IMR-90 (cell line): ENCODE results near the gene LATS1. TPM values are rescaled to one million over a fixed set of nuclear protein-coding genes. Genes with fewer than 3 reads are reported as not detected.

Experiments used
- ATAC-seq: fragments of 200-7000 bp; cut with Tn5 transposase; 2 replicates; pipeline ENCODE4 v1.9.1; 2020; ENCODE audit warnings: low read depth, mild to moderate bottlenecking, moderate library complexity
- BruUV-seq: library from RNA; stranded (reverse); fragments of 400-500 nt; replicated peaks from 2 replicates; lab custom pipeline; 2021; lab: Mats Ljungman, UMichigan
- CTCF ChIA-PET: fragments of 300-600 bp; formaldehyde crosslinking; extraction: SDS; loops from one replicate; lab custom pipeline; 2021; ENCODE audit warnings: antibody characterized with exemption; lab: Yijun Ruan, JAX
- POLR2A ChIA-PET: fragments of 300-600 bp; sonication (Branson Sonifier 250); formaldehyde crosslinking; loops from one replicate; lab custom pipeline; 2022; ENCODE audit warnings: antibody characterized with exemption; ENCODE audit not compliant: unreplicated experiment; lab: Charles Lee
- DNase-seq: peaks from one replicate; pipeline ENCODE4 v3.0.0; 2013
- H2AFZ ChIP-seq: replicated peaks from 2 replicates; pipeline ENCODE3; 2013; ENCODE audit warnings: low read length, mild to moderate bottlenecking; ENCODE audit not compliant: poor library complexity
- H2AK5ac ChIP-seq: 2 replicates; pipeline ENCODE4 v1.6.1; 2013; ENCODE audit warnings: low read depth, low read length, inconsistent platforms
- H2AK9ac ChIP-seq: replicated peaks from 2 replicates; pipeline ENCODE3; 2013; ENCODE audit warnings: mild to moderate bottlenecking, low read depth, low read length, moderate library complexity; ENCODE audit not compliant: poor library complexity
- H2BK120ac ChIP-seq: 2 replicates; pipeline ENCODE4 v1.6.1; 2013; ENCODE audit warnings: low read depth, low read length, inconsistent platforms
- H2BK15ac ChIP-seq: 3 replicates; pipeline ENCODE4 v1.6.1; 2013; ENCODE audit warnings: low read depth, low read length, inconsistent platforms
- H2BK20ac ChIP-seq: 2 replicates; pipeline ENCODE4 v1.6.1; 2013; ENCODE audit warnings: low read depth, mild to moderate bottlenecking, inconsistent platforms, low read length, moderate library complexity
- H2BK5ac ChIP-seq: 2 replicates; pipeline ENCODE4 v1.6.1; 2013; ENCODE audit warnings: mild to moderate bottlenecking, low read depth, low read length, inconsistent platforms; ENCODE audit not compliant: poor library complexity, severe bottlenecking
- H3K14ac ChIP-seq: replicated peaks from 2 replicates; pipeline ENCODE4 v1.6.1; 2013; ENCODE audit warnings: low read depth, low read length, inconsistent platforms
- H3K18ac ChIP-seq: 2 replicates; pipeline ENCODE4 v1.6.1; 2013; ENCODE audit warnings: low read depth, low read length, control low read depth
- H3K23ac ChIP-seq: 2 replicates; pipeline ENCODE4 v1.6.1; 2013; ENCODE audit warnings: low read depth, low read length, inconsistent platforms
- H3K27ac ChIP-seq: 2 replicates; pipeline ENCODE4 v1.5.1; 2013; ENCODE audit warnings: mild to moderate bottlenecking, control low read depth, low read length; ENCODE audit not compliant: insufficient read depth
- H3K27me3 ChIP-seq: 2 replicates; pipeline ENCODE4 v1.6.1; 2013; ENCODE audit warnings: low read length; ENCODE audit not compliant: control insufficient read depth, insufficient read depth
- H3K36me3 ChIP-seq: 2 replicates; pipeline ENCODE4 v1.6.1; 2013; ENCODE audit warnings: low read length, mixed read lengths; ENCODE audit not compliant: control insufficient read depth, insufficient read depth
- H3K4ac ChIP-seq: 2 replicates; pipeline ENCODE4 v1.6.1; 2013; ENCODE audit warnings: low read depth, low read length, inconsistent platforms
- H3K4me1 ChIP-seq: 2 replicates; pipeline ENCODE4 v1.6.1; 2013; ENCODE audit warnings: low read length, mixed read lengths; ENCODE audit not compliant: control insufficient read depth, insufficient read depth
- H3K4me2 ChIP-seq: 2 replicates; pipeline ENCODE4 v1.6.1; 2013; ENCODE audit warnings: low read depth, mild to moderate bottlenecking, control low read depth, low read length, moderate library complexity
- H3K4me3 ChIP-seq: 2 replicates; pipeline ENCODE4 v1.5.1; 2013; ENCODE audit warnings: low read depth, mild to moderate bottlenecking, control low read depth, low read length, moderate library complexity; ENCODE audit not compliant: insufficient read depth
- H3K56ac ChIP-seq: 2 replicates; pipeline ENCODE4 v1.6.1; 2013; ENCODE audit warnings: low read length, inconsistent platforms; ENCODE audit not compliant: insufficient read depth; ENCODE audit errors: extremely low read depth
- H3K79me1 ChIP-seq, 2 experiments: 2 replicates each; pipeline ENCODE4 v1.6.1; 2013; ENCODE audit warnings: low read length in 2 of 2, inconsistent platforms in 1 of 2, low read depth in 1 of 2
- H3K9ac ChIP-seq: 2 replicates; pipeline ENCODE4 v1.6.1; 2013; ENCODE audit warnings: low read depth, low read length, control low read depth
- H3K9me1 ChIP-seq: 2 replicates; pipeline ENCODE4 v1.6.1; 2013; ENCODE audit warnings: low read length, inconsistent platforms; ENCODE audit not compliant: insufficient read depth
- H3K9me3 ChIP-seq: 2 replicates; pipeline ENCODE4 v1.6.1; 2013; ENCODE audit warnings: low read length; ENCODE audit not compliant: control insufficient read depth, insufficient read depth
- H4K20me1 ChIP-seq: 2 replicates; pipeline ENCODE4 v1.6.1; 2013; ENCODE audit warnings: low read length, inconsistent platforms; ENCODE audit not compliant: insufficient read depth
- H4K5ac ChIP-seq: 2 replicates; pipeline ENCODE4 v1.6.1; 2013; ENCODE audit warnings: mild to moderate bottlenecking, low read depth, low read length, control low read depth
- H4K8ac ChIP-seq, 2 experiments: 2 replicates each; pipeline ENCODE4 v1.6.1; 2013; ENCODE audit warnings: low read depth in 2 of 2, low read length in 2 of 2, control low read depth in 1 of 2, inconsistent platforms in 1 of 2
- H4K91ac ChIP-seq: 2 replicates; pipeline ENCODE4 v1.6.1; 2013; ENCODE audit warnings: low read depth, low read length, inconsistent platforms; ENCODE audit not compliant: insufficient read depth
- BHLHE40 ChIP-seq: fragments of 150-350 bp; IDR thresholded peaks from 2 replicates; pipeline ENCODE4 v1.6.1; 2016; ENCODE audit warnings: mild to moderate bottlenecking, low read depth, low read length
- CEBPB ChIP-seq: IDR thresholded peaks from 2 replicates; pipeline ENCODE4 v1.6.1; 2012; ENCODE audit warnings: low read depth, low read length, improper control_type of control experiment
- FOS ChIP-seq: fragments of 150-350 bp; IDR thresholded peaks from 2 replicates; pipeline ENCODE4 v1.6.1; 2016; ENCODE audit warnings: low read depth, low read length
- MAFK ChIP-seq: IDR thresholded peaks from 2 replicates; pipeline ENCODE4 v1.6.1; 2012; ENCODE audit warnings: low read depth, low read length, improper control_type of control experiment
- WGBS, 2 experiments: methylation state at CpG; one replicate each; pipeline versions ENCODE4 v1.1.5 to v1.1.7; 2013; ENCODE audit warnings: missing lambda C conversion rate in 2 of 2; ENCODE audit not compliant: insufficient read length in 1 of 2; ENCODE audit errors: extremely low coverage in 2 of 2; 5-methylcytosine and 5-hydroxymethylcytosine counted together
- dilution Hi-C: fragments of 300-500 bp; cut with HindIII; formaldehyde crosslinking; loops from one replicate; pipeline ENCODE4 v1.14.3; 2018; ENCODE audit warnings: low sequenced_read_pairs; ENCODE audit not compliant: unreplicated experiment
- in situ Hi-C: fragments of 300-500 bp; cut with MboI; formaldehyde crosslinking; loops from 3 replicates; pipeline ENCODE4 v1.14.3; 2019; ENCODE audit warnings: low sequenced_read_pairs, inconsistent platforms, mixed read lengths
- intact Hi-C: fragments of 100-400 bp; cut with micrococcal nuclease; formaldehyde crosslinking; loops from 2 replicates; pipeline ENCODE4 v1.10.0; 2022
- polyA plus RNA-seq, 3 experiments: library from polyadenylated mRNA; depleted of rRNA; stranded (reverse); fragments of >200 nt; gene quantifications; 2 replicates each; pipeline ENCODE4 v1.2.3, GENCODE V29; 2012; ENCODE audit warnings: low replicate concordance in 1 of 3
- total RNA-seq: library from RNA; depleted of rRNA; stranded (reverse); fragments of >200 nt; gene quantifications from 2 replicates; pipeline ENCODE4 v1.2.3, GENCODE V29; 2012
- TF ChIP-seq, protein P1 (sequence below): conservative IDR thresholded peaks from 2 replicates; pipeline ENCODE4 v1.5.1; 2012; ENCODE audit warnings: mild to moderate bottlenecking, low read depth, low read length, improper control_type of control experiment
- TF ChIP-seq, protein P2 (sequence below): fragments of 150-350 bp; IDR thresholded peaks from 2 replicates; pipeline ENCODE4 v1.6.1; 2016; ENCODE audit warnings: low read depth, mild to moderate bottlenecking, low read length, moderate library complexity, borderline replicate concordance
- TF ChIP-seq, protein P3 (sequence below): fragments of 150-350 bp; IDR thresholded peaks from 2 replicates; pipeline ENCODE4 v1.6.1; 2017; ENCODE audit warnings: mild to moderate bottlenecking, antibody characterized with exemption, low read length, low read depth

Gene LATS1
- total and polyA plus RNA-seq, 2 of the 4 experiments (the other 2 are of a cell fraction), result 7.9 to 20.1 TPM

DNA sequence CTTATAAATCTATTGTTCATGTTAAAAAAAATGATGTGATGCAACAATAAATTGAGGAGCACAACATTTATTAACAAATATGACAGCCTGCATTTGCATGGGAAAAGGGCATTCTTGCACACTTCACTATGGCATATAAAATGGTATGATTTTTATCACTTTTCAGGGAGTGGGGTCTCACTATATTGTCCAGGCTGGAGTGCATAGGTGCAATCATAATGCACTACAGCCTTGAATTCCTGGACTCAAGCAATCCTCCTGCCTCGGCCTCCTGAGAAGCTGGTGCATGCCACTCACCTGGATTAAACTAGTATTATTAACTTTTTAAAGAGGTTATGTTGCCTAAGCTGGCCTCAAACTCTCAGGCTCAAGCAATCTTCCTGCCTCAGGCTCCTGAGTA, 17.0 kb upstream of the LATS1 start:
- no peak overlapping the region for H3K4me2 ChIP-seq
- no peak overlapping the region for H4K5ac ChIP-seq
- H3K27ac ChIP-seq, result no peak overlapping the region
- in situ Hi-C loops (no loop called here), dilution Hi-C loops (no loop called here), intact Hi-C loops (no loop called here)
- H2BK15ac ChIP-seq, result no peak overlapping the region
- no CpG with 5 or more reads among the region's 1 CpG for WGBS, 2 experiments
- ChIA-PET CTCF (no interaction called here), POLR2A (interaction anchor here (0.7 kb wide), 1 partner anchor 93 kb away, joined by 12 read pairs; no protein-coding TSS in a partner anchor)
- H3K4me1 ChIP-seq, result no peaks in the 10 kb centered on the region
- no peaks in the 10 kb centered on the region for H4K20me1 ChIP-seq
- H3K27me3 ChIP-seq, result no peaks in the 10 kb centered on the region
- no peak overlapping the region for H2BK20ac ChIP-seq
- no peak overlapping the region for H4K8ac ChIP-seq
- H2BK120ac ChIP-seq, result no peak overlapping the region
- H3K56ac ChIP-seq, result no peak overlapping the region
- peaks cover 35% of the 10 kb centered on the region for H3K36me3 ChIP-seq
- no peak for ATAC-seq
- no peak overlapping the region for H4K91ac ChIP-seq
- H2AK9ac ChIP-seq, result no peak overlapping the region
- H2AFZ ChIP-seq, result no peak overlapping the region
- no peak overlapping the region for H3K4ac ChIP-seq
- H3K18ac ChIP-seq, result no peak overlapping the region
- DNase-seq, result no peak
- no peak overlapping the region for H3K23ac ChIP-seq
- no peak for TF ChIP-seq CEBPB
- TF ChIP-seq MAFK, result no peak
- TF ChIP-seq, protein P1, sequence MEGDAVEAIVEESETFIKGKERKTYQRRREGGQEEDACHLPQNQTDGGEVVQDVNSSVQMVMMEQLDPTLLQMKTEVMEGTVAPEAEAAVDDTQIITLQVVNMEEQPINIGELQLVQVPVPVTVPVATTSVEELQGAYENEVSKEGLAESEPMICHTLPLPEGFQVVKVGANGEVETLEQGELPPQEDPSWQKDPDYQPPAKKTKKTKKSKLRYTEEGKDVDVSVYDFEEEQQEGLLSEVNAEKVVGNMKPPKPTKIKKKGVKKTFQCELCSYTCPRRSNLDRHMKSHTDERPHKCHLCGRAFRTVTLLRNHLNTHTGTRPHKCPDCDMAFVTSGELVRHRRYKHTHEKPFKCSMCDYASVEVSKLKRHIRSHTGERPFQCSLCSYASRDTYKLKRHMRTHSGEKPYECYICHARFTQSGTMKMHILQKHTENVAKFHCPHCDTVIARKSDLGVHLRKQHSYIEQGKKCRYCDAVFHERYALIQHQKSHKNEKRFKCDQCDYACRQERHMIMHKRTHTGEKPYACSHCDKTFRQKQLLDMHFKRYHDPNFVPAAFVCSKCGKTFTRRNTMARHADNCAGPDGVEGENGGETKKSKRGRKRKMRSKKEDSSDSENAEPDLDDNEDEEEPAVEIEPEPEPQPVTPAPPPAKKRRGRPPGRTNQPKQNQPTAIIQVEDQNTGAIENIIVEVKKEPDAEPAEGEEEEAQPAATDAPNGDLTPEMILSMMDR, result no peak
- TF ChIP-seq BHLHE40, result no peak
- TF ChIP-seq, protein P2, sequence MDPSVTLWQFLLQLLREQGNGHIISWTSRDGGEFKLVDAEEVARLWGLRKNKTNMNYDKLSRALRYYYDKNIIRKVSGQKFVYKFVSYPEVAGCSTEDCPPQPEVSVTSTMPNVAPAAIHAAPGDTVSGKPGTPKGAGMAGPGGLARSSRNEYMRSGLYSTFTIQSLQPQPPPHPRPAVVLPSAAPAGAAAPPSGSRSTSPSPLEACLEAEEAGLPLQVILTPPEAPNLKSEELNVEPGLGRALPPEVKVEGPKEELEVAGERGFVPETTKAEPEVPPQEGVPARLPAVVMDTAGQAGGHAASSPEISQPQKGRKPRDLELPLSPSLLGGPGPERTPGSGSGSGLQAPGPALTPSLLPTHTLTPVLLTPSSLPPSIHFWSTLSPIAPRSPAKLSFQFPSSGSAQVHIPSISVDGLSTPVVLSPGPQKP, result no peak
- no peak for TF ChIP-seq FOS
- TF ChIP-seq, protein P3, sequence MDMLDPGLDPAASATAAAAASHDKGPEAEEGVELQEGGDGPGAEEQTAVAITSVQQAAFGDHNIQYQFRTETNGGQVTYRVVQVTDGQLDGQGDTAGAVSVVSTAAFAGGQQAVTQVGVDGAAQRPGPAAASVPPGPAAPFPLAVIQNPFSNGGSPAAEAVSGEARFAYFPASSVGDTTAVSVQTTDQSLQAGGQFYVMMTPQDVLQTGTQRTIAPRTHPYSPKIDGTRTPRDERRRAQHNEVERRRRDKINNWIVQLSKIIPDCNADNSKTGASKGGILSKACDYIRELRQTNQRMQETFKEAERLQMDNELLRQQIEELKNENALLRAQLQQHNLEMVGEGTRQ, result no peak
- no peaks in the 10 kb centered on the region for H3K9me1 ChIP-seq
- H3K4me3 ChIP-seq, result no peak overlapping the region
- no peak overlapping the region for H2AK5ac ChIP-seq
- no peak overlapping the region for H3K14ac ChIP-seq
- BruUV-seq, result no TSS peak
- H3K79me1 ChIP-seq, result no peaks in the 10 kb centered on the region; a peak in 1 of 4 replicates
- H3K9me3 ChIP-seq, result no peaks in the 10 kb centered on the region
- H3K9ac ChIP-seq, result no peak overlapping the region
- no peak overlapping the region for H2BK5ac ChIP-seq
